ENCODE results near the gene UBL4B.

The UBL4B gene

DNA sequence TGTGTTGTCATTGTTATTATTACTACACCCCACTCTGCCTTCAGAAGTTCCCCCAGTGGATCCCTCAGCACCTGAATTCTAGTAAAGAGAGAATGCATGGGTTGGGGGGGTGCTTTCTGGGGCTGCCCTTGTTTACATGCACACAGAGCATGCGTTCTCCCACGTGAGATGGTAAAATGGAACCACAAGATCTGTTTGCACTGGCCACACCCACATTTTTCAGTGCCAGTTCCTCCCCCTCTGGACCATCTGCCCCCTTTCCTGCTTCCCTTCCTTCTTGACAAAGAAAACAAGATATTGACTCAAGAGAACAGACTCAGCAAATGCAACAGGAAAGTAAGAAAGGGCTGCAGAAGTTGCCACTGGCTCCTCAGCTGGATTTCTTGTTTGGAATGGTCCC lies 46.9 kb downstream of the UBL4B start:
- no peak for DNase-seq

DNA sequence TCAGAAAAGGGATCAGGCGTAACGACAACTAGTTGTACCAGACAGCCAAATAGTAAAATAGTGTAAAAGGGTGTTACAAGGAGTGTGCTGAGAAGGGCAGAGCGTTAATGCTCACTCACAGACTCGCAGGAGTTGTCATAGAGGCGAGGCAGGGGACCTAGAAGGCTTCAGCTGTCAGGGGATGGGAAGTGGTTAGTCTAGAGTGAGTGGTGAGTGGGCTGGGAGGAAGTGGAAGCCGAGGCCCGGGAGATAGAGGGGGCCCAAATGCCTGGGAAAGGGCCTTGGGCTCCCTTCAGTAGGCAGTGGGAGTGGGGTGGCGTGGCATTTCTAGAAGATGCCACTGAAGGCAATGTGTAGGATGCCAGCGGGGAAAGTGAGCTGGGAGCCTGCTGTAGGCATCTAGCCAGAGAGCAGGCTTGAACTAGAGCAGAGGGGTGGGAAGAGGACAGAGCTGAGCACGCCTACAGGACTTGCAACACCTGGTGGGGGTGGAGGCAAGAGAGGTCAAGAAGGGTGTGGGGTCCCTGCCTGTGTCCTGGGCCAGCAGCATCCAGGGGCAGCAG lies 48.4 kb downstream of the UBL4B start:
- DNase-seq: no peak

DNA sequence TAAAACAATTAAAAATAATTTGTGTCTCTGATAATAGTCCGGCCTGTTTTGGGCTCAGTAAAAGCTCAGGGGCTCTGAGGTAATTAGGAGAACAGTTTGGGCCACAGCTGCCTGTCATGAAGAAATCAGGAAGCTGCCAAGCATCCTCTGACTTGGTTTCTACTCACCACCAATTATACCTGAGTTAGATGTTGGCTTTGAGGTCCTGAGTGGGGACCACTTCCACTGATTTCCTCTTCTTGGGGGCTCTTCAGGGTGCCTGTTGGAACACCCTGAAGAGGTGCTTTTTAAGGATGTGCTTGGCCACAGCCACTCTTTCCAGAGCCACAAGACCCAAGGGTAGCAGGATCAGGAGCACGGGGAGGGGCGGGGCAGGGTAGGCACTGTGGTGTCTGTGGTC lies 48.9 kb downstream of the UBL4B start:
- DNase-seq: no peak

GRCh38 chr1:110161849-110162248 lies 49.6 kb downstream of the UBL4B start:
- DNase-seq: no peak
